NCI-H748 (cell line): ENCODE measurements around the gene NECTIN2.
"Not testable (repeated sequence)": the region's sequence is repeated elsewhere in the genome, so short reads cannot be mapped to it uniquely, and the experiment has no call there.

ENCODE experiments used
- DNase-seq: peaks from one replicate; lab custom pipeline; 2025; ENCODE audit not compliant: unreplicated experiment; lab: John Stamatoyannopoulos, UW

Gene NECTIN2

DNA sequence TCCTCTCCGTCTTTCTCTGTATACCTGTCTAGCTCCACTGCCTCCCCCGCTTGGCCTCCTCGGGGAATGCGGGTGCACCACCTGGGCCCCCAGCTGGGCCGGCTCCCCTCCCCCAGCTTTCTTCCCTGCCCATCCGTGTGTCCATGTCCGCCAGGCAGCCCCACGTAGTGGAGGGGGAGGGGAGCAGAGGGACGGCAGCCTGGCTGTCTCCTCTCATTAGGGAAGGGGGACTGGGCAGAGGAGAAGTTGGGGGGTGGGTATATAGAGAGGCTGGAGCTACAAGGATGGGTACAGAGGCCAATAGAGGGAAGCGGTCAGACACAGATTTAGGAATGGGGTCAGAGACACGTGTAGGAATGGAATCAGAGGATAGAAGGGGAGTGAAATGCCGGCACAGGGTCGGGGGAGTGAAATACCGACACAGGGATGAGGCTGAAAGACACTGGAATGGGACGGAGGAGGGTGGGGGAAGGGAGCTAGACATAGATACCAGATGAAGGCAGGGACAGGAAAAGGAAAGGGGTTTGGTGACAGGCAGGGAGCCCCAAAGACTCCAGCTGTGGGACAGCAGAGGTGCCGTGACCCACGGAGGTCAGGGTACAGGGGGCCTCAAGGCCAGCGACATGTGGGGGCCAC, 2.8 kb downstream of the NECTIN2 start:
- no peak for DNase-seq

GRCh38 chr19:44850641-44851109, 4.6 kb downstream of the NECTIN2 start:
- no peak for DNase-seq

- no peak for DNase-seq
These were observed 5.3 kb downstream of the NECTIN2 start for GRCh38 chr19:44851427-44851826.

- DNase-seq = no peak
These were observed 9.5 kb downstream of the NECTIN2 start for GRCh38 chr19:44855606-44856005.

DNA sequence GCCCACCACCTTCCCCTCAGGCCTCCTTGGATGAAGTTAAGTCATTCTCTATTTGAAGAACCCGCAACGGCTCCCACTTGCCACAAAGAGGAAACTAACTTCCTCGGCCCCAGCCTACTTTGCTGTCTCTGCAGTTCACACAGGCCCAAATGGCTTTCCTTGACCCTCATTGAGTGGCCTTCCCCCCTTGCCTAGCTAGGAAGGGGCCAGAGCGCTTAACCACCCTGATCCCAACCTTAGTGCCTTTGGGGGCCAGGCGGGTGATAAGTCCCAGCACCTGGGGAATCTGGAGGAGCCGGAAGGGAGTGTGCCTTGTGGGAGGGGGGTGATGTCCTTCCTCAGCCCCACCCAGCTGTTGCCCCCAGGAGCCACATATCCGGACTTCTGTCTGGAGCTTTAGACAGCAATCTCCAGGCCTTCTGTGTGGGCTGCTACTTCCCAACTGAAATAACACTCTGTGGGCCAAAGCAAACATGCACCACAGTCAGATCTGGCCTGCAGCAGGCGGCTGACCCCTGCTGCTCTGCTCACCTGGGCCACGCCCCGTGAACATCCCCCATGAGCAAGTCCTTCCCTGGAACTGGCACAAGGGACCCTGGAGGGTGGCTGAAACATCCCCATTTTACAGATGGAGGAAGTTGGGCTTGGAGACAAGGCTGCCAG, 10.5 kb downstream of the NECTIN2 start:
- peak; percentile 14 for DNase-seq

DNA sequence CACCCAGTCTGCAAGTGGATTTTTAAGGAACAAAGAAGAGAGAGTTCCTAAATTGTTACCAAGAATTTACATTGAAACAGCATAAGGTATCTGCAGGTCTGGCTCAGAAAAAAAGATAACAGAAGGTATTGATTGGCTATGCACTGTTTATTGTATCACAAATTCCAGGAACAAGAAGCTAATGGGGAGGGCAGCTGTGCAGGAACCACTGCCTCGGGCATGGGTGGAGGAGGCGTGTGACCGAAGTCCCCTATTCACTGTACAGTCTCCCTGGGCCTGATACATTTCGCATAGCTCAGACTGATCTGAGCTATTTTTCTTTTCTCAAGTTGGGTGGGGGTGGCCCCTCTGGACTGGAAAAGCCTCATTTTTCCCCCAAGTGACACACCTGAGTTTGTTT, 11.7 kb downstream of the NECTIN2 start:
- no peak for DNase-seq

DNA sequence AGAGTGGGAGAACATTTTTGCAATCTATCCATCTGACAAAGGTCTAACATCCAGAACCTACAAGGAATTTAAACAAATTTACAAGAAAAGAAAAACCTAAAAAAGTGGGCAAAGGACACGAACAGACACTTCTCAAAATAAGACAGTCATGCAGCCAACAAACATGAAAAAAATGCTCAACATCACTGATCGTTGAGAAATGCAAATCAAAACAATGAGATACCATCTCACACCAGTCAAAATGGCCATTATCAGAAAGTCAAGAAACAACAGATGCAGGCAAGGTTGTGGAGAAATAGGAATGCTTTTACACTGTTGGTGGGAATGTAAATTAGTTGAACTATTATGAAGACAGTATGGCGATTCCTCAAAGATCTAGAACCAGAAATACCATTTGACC, 15.5 kb downstream of the NECTIN2 start:
- not testable (repeated sequence) for DNase-seq

DNA sequence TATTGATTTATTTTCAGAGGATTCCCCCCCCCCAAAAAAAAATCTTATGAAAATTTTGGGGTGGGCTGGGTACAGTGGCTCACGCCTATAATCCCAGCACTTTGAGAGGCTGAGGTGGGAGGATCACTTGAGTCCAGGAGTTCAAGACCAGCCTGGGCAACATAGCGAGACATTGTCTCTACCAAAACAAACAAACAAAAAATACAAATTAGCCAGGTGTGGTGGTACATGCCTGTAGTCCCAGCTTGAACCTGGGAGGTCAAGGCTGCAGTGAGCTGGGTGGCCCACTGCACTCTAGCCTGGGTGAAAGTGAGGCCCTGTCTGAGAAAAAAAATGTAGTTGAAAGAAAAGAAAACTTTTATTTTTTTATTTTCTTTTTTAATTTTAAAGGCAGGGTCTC, 17.9 kb downstream of the NECTIN2 start:
- no peak for DNase-seq

DNA sequence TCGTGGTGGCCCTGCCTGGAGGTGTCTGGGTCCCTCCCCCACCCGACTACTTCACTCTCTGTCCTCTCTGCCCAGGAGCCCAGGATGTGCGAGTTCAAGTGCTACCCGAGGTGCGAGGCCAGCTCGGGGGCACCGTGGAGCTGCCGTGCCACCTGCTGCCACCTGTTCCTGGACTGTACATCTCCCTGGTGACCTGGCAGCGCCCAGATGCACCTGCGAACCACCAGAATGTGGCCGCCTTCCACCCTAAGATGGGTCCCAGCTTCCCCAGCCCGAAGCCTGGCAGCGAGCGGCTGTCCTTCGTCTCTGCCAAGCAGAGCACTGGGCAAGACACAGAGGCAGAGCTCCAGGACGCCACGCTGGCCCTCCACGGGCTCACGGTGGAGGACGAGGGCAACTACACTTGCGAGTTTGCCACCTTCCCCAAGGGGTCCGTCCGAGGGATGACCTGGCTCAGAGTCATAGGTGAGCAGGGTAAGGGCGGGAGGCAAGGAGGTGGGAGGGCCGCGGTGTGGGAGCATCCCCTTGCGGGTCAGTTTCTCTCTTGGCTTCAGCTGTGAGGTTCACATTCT, 19.2 kb downstream of the NECTIN2 start:
- no peak for DNase-seq

GRCh38 chr19:44866664-44867063, 20.6 kb downstream of the NECTIN2 start:
- DNase-seq = no peak

- no peak for DNase-seq
These were observed 21.5 kb downstream of the NECTIN2 start for GRCh38 chr19:44867578-44867977.

DNA sequence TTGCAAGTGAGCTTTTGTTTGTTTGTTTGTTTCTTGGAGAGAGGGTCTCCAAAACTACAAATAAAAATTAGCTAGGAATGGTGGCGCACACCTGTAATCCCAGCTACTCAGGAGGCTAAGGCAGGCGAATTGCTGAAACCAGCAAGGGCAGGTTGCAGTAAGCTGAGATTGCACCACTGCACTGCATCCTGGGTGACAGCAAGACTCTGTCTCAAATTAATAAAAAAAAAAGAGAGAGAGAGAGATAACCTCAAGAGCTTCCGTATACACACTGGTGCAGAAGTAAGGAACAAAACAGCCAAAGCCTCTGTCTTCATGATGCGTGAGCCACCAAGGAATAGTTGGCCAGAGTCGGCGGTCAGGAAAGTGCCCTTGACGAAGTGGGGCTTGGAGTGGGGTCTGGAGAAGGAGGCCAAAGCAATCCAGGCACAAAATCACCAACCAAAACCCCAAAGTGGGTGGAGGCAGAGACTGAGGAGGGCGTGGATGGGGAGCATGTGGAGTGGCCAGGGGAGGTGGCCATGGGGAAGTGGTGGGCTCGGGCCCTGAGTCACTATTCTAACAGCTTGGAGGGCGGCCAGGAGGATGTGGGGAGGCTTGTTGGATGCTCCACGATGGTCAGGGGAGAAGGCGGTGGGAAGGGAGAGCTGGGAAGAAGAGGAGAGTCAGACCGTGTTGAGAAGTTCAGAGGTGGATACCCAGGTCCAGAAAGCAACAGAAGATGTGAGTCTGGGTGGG, 23.8 kb downstream of the NECTIN2 start:
- no peak for DNase-seq

GRCh38 chr19:44871809-44872208, 25.7 kb downstream of the NECTIN2 start:
- no peak for DNase-seq

GRCh38 chr19:44872661-44873060, 26.6 kb downstream of the NECTIN2 start:
- DNase-seq = no peak

GRCh38 chr19:44874317-44874716, 28.2 kb downstream of the NECTIN2 start:
- no peak for DNase-seq

DNA sequence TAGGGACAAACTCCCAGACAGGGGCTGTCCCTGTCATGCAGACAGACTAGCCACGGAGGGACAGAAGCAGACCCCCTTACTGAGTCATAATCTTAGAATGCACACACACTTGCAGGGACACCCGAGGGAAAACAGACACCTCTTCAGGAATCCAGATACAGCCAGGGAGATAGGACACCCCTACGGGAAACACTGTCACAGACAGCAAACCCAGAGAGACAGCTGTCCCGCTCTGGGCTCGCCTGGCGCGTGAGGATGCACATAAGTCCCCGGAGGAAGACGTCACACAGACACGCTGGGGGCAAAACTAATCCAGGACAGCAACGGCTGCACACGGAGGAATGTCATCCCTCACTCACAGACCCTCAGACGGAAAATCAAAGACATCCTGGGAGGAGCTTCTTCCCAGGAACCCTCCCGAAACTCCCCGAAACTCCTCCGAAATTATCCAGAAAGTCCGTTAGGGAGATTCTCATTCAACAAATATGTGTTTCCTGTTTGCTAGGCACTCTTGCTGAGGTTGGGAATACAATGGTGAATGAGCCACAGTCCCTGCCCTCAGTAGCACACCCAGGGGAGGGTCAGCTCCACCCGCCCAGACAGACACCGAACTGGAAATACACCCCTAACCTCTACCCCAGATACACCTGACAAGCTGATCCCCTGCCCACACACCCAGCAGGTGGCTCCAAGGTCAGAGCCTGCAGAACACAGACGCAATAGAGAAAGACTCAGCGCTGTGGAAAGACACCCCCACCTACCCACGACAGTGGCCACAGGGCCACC, 29.8 kb downstream of the NECTIN2 start:
- DNase-seq = no peak

GRCh38 chr19:44876930-44877535, 30.9 kb downstream of the NECTIN2 start:
- DNase-seq = no peak

- no peak for DNase-seq
These were observed 32.2 kb downstream of the NECTIN2 start for GRCh38 chr19:44878120-44878865.

DNA sequence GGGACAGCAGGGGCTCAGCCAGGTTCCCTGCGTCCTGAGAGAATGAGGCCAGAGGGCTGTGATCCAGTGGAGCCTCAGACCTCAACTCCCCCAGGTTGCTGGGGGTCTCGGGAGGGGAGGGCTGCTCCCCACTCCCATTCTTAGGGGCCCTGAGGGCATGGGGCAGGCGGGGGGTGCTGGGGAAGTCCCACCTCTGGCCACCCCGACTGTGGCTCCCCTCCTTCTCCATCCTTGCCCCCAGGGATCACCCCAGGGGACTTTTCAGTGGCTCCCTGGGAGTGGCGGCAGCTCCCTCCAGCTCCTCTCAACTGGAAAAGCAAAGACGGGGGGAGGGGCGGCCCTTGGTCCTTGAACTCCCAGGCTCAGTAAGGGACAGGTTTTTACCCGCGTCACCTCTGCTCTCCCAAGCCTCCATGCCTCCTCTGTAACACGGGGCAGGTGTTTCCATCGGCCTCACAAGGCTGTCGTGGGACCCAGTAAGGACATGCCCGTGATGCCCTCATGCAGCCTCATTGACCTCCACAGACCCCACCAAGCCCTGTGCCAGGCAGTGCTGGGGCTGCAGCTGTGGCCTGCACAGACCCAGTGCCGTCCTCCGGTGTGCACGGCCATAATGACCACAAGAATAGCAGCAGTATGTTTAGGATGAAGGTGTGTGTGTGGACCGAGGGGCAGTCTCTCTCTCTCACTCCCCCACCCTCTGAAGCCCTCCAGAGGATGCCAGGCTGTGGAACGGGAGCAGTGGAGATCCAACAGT, 33.4 kb downstream of the NECTIN2 start:
- DNase-seq = no peak
